Activated CD4-positive, alpha-beta T cell treated with anti-CD3 and anti-CD28 coated beads, Interleukin-2, Interleukin-4, amounts not matched to agents 100 ng/mL and 50 ng/mL, durations not matched to agents 16 hours and 8 hours (primary cell): ENCODE data around the gene CEL.

Experiments
- DNase-seq: peaks from one replicate; pipeline ENCODE4 v3.0.0-alpha.2; 2020; ENCODE audit warnings: low spot score

CEL gene

DNA sequence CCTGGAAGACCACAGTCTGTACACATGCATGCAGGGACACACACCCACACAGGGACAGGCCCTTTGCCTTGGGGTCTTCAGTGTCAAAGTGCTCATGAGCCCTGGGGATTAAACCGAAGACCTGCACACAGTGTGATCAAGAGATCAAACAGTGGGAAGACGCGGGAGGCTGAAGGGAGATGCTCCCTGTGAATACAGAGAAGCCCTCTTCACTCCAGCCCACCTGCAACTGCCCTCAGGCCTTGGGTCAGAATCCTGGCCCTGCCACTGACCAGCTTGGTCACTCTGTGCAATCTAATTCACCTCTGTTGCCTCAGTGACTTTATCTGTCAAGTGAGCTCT lies 56.4 kb downstream of the CEL start:
- no peak for DNase-seq

GRCh38 chr9:133118568-133118967 lies 56.8 kb downstream of the CEL start:
- DNase-seq: no peak

DNA sequence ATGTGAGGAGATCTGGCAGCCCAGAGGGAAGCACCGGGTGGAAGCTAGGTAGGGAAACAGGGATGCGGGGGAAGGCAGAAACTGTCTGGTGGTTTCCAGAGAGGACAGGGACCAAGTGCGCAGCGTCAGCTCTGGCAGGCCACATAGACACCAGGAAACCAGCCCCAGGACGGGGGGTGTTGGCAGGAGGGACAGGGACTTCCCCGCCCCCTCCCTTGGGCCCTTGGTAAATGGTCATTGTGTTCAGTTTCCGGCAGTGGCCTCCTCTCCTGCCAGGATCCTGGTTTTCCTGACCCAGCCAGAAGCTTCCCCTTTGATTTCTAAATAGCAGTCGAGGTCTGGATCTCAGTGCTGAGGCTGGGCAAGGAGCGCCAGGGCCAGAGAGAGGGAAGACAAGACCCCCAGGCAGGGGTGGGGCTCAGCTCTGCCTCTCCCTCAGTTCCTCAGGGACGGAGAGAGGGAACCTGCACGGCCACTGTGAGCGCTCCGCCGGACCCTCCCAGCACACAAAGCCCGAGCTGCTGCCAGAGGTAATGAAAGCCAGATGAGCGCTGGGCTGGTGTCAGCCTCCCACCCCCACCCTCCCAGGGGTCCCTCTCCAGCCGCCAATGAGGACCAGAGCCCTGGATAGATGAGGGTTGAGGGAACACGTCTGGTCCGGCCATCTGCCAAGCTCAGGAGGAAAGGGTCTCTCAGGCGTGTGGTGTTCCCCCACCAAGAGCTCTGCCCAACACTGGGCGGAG lies 57.5 kb downstream of the CEL start:
- DNase-seq: no peak

DNA sequence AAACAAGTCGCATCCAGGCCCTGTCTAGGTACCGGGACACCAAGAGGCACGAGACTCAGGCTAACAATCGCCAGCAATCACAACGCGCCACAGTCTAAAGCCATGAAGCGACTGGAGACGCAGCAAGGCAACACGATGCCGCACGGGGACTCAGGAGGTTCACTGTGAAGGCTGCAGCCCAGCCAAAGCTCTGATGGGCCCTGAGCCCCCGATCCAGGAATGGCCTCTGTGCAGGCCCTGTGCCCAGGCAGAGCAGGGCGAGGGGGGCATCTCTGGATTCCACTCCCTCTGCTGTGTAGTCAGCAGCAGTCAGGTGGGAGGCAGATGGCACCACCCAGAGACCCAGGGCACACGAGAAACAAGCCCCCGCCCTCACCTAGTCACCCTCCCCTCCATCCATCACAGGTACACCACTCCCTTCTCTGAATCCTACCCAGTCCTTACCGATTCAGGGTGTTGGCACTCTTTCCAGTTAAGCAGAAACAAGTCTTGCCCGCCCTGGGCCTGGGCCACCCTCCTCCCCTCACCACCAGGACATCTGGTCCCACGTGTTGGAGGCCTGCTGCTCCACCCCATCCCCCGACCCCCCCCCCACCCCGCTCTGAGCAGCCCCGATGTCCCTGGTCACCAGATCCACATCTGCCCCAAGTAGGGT lies 58.2 kb downstream of the CEL start:
- no peak for DNase-seq

GRCh38 chr9:133120501-133121197 lies 58.9 kb downstream of the CEL start:
- DNase-seq: no peak
